HCT116 (cell line): ENCODE results near the gene ATOH8. TPM values are rescaled to one million over a fixed set of nuclear protein-coding genes. Genes with fewer than 3 reads are reported as not detected.

Source experiments
- ATAC-seq: fragments of 200-7000 bp; cut with Tn5 transposase; 2 replicates; pipeline ENCODE4 v1.9.1; 2020; ENCODE audit warnings: mild to moderate bottlenecking, moderate library complexity
- BruUV-seq: library from RNA; stranded (reverse); fragments of 400-500 nt; replicated peaks from 2 replicates; lab custom pipeline; 2021; lab: Mats Ljungman, UMichigan
- CTCF ChIA-PET: fragments of 300-600 bp; sonication (Branson Sonifier 250); formaldehyde crosslinking; loops from one replicate; lab custom pipeline; 2021; ENCODE audit warnings: antibody characterized with exemption; lab: Charles Lee
- POLR2A ChIA-PET: fragments of 300-600, 350-600 bp; sonication (Branson Sonifier 250); formaldehyde crosslinking; loops from one replicate; lab custom pipeline; 2021; ENCODE audit warnings: antibody characterized with exemption; lab: Charles Lee
- RAD21 ChIA-PET, 2 experiments: fragments of 300-600 bp; sonication (Branson Sonifier 250); formaldehyde crosslinking; loops; one replicate each; lab custom pipeline; 2023; ENCODE audit warnings: low total read pairs in 2 of 2; ENCODE audit not compliant: uncharacterized antibody in 2 of 2, unreplicated experiment in 2 of 2, low non-redundant PET in 1 of 2; lab: Charles Lee
- DNase-seq: peaks from one replicate; pipeline ENCODE4 v3.0.0-alpha.2; 2010; ENCODE audit warnings: low read depth, low spot score
- H2AFZ ChIP-seq: fragments of 200-600 bp; shearing (Covaris generic), sonication (generic); 2 replicates; pipeline ENCODE4 v1.6.1; 2017; ENCODE audit warnings: low read depth, mixed run types, mixed read lengths, antibody characterized with exemption, low read length; ENCODE audit not compliant: poor library complexity, severe bottlenecking
- H3K27ac ChIP-seq: 2 replicates; pipeline ENCODE4 v1.5.1; 2012; ENCODE audit warnings: low read depth, low read length
- H3K27me3 ChIP-seq: fragments of 200-600 bp; sonication (generic); 2 replicates; pipeline ENCODE4 v1.6.1; 2016; ENCODE audit warnings: mixed run types, low read length, mixed read lengths; ENCODE audit not compliant: insufficient read depth
- H3K36me3 ChIP-seq, 2 experiments: fragments of 200-500 bp in 1 of 2; fragments of 200-600 bp in 1 of 2; sonication (Bioruptor generic) in 1 of 2; sonication (generic) in 1 of 2; 2 replicates each; pipeline versions ENCODE4 v1.5.1 to v1.6.1; 2014 to 2016; ENCODE audit warnings: low read length in 2 of 2, inconsistent platforms in 1 of 2, mixed read lengths in 1 of 2, mixed run types in 1 of 2; ENCODE audit not compliant: insufficient read depth in 2 of 2, control insufficient read depth in 1 of 2
- H3K4me1 ChIP-seq, 2 experiments: fragments of 200-600 bp in 1 of 2; sonication (generic) in 1 of 2; 2 replicates each; pipeline versions ENCODE4 v1.5.1 to v1.6.1; 2012 to 2017; ENCODE audit warnings: low read length in 2 of 2, inconsistent platforms in 1 of 2, mild to moderate bottlenecking in 1 of 2, mixed read lengths in 1 of 2, mixed run types in 1 of 2, moderate library complexity in 1 of 2; ENCODE audit not compliant: insufficient read depth in 2 of 2, control insufficient read depth in 1 of 2
- H3K4me2 ChIP-seq: fragments of 200-600 bp; sonication (generic); 2 replicates; pipeline ENCODE4 v1.6.1; 2017; ENCODE audit warnings: mixed run types, low read length, mixed read lengths
- H3K4me3 ChIP-seq, 2 experiments: fragments of 200-600 bp in 1 of 2; sonication (generic) in 1 of 2; replicated peaks in 1 of 2; 2 replicates each; pipeline ENCODE4 v1.5.1; 2011 to 2016; ENCODE audit warnings: low read length in 2 of 2, control low read depth in 1 of 2, low read depth in 1 of 2, mild to moderate bottlenecking in 1 of 2, mixed read lengths in 1 of 2, mixed run types in 1 of 2
- H3K79me2 ChIP-seq: fragments of 200-600 bp; sonication (generic); 2 replicates; pipeline ENCODE4 v1.6.1; 2017; ENCODE audit warnings: mild to moderate bottlenecking, mixed run types, low read length, moderate library complexity, mixed read lengths; ENCODE audit not compliant: insufficient read depth
- H3K9ac ChIP-seq: fragments of 200-600 bp; sonication (generic); 2 replicates; pipeline ENCODE4 v1.6.1; 2016; ENCODE audit warnings: low read length, mixed read lengths
- H3K9me2 ChIP-seq: fragments of 200-600 bp; sonication (generic), shearing (Covaris generic); 2 replicates; pipeline ENCODE4 v1.6.1; 2017; ENCODE audit warnings: mixed run types, mild to moderate bottlenecking, moderate library complexity; ENCODE audit not compliant: insufficient read depth
- H3K9me3 ChIP-seq, 2 experiments: fragments of 200-500 bp in 1 of 2; fragments of 200-600 bp in 1 of 2; sonication (Bioruptor generic) in 1 of 2; sonication (generic) in 1 of 2; 2 replicates each; pipeline ENCODE4 v1.6.1; 2014 to 2017; ENCODE audit warnings: low read length in 2 of 2, mixed read lengths in 2 of 2, inconsistent platforms in 1 of 2, low read depth in 1 of 2, mild to moderate bottlenecking in 1 of 2, mixed run types in 1 of 2, moderate library complexity in 1 of 2; ENCODE audit not compliant: control insufficient read depth in 1 of 2, insufficient read depth in 1 of 2
- H4K20me1 ChIP-seq: fragments of 200-600 bp; sonication (generic), shearing (Covaris generic); 2 replicates; pipeline ENCODE4 v1.6.1; 2017; ENCODE audit warnings: mixed run types, mild to moderate bottlenecking, moderate library complexity; ENCODE audit not compliant: insufficient read depth
- CTCF ChIP-seq, 3 experiments: fragments of 200-600 bp in 1 of 3; sonication (generic) in 1 of 3; IDR thresholded peaks in 2 of 3; conservative IDR thresholded peaks in 1 of 3; 2 replicates each; pipeline ENCODE4 v1.5.1; 2012 to 2017; ENCODE audit warnings: low read depth in 2 of 3, low read length in 2 of 3, antibody characterized with exemption in 1 of 3, borderline replicate concordance in 1 of 3, control low read depth in 1 of 3, mild to moderate bottlenecking in 1 of 3, mixed read lengths in 1 of 3, mixed run types in 1 of 3, moderate library complexity in 1 of 3; ENCODE audit not compliant: insufficient read depth in 1 of 3
- EZH2 ChIP-seq: fragments of 200-600 bp; sonication (generic); IDR thresholded peaks from 2 replicates; pipeline ENCODE4 v1.6.1; 2017; ENCODE audit warnings: antibody characterized with exemption, mixed run types
- EZH2phosphoT487 ChIP-seq: fragments of 200-600 bp; IDR thresholded peaks from 2 replicates; pipeline ENCODE4 v1.6.1; 2018; ENCODE audit warnings: antibody characterized with exemption, borderline replicate concordance
- MAX ChIP-seq: IDR thresholded peaks from 2 replicates; pipeline ENCODE4 v1.6.1; 2012
- POLR2A ChIP-seq: IDR thresholded peaks from 2 replicates; pipeline ENCODE4 v1.7.0; 2011; ENCODE audit warnings: borderline replicate concordance; ENCODE audit not compliant: insufficient read depth, insufficient read length; ENCODE audit errors: extremely low read depth
- RAD21 ChIP-seq: IDR thresholded peaks from 2 replicates; pipeline ENCODE4 v1.6.1; 2012; ENCODE audit warnings: low read depth, mild to moderate bottlenecking
- REST ChIP-seq: IDR thresholded peaks from 2 replicates; pipeline ENCODE4 v1.6.1; 2012; ENCODE audit warnings: low read depth
- SP1 ChIP-seq: IDR thresholded peaks from 2 replicates; pipeline ENCODE4 v1.6.1; 2012; ENCODE audit warnings: low read depth
- intact Hi-C: fragments of 100-400 bp; cut with micrococcal nuclease; formaldehyde crosslinking; loops from 2 replicates; pipeline ENCODE4 v1.10.0; 2022
- total RNA-seq: library from RNA; stranded (reverse); gene quantifications from one replicate; pipeline ENCODE4 v1.2.1, GENCODE V29; 2021; ENCODE audit not compliant: unreplicated experiment

Gene ATOH8
- total RNA-seq, 1 experiment from 2014 or later: 0.74 TPM

- Histone ChIP-seq H3K36me3 (no peaks in the 10 kb centered on the region), H3K9me3 (no peaks in the 10 kb centered on the region), H3K79me2 (no peaks in the 10 kb centered on the region)
- RAD21 ChIA-PET: interaction anchor here in 1 of 2 experiments (1.0 kb wide), 1 partner anchor 69 kb away, joined by 4 read pairs; no protein-coding TSS in a partner anchor
- no peak for TF ChIP-seq POLR2A
- no peak for TF ChIP-seq MAX
- no peak for TF ChIP-seq SP1
- TF ChIP-seq REST: no peak
- no peak for TF ChIP-seq RAD21
- no peak for TF ChIP-seq CTCF (IDR thresholded peaks at IDR 0.05 in 2 of 3, conservative IDR thresholded peaks at IDR 0.05 in 1 of 3; ENCODE audit: borderline replicate concordance in 1 of 3, insufficient read depth in 1 of 3, low read depth in 2 of 3, low read length in 2 of 3)
- TF ChIP-seq EZH2: no peak
- no peak for TF ChIP-seq EZH2phosphoT487
- TF ChIP-seq, all 23 proteins: peak for 0
- ATAC-seq: no peak
- ChIA-PET CTCF (interaction anchor here (2.4 kb wide), 1 partner anchor 17 kb away, joined by 6 read pairs; no protein-coding TSS in a partner anchor), POLR2A (no interaction called here)
- no peak overlapping the region for H3K4me2 ChIP-seq
- H3K9ac ChIP-seq: no peak overlapping the region
- H3K4me1 ChIP-seq: peaks cover 32 to 43% of the 10 kb centered on the region in 2 experiments
- no peak overlapping the region for H2AFZ ChIP-seq
- intact Hi-C loops: no loop called here
- no peak for DNase-seq
- no peaks in the 10 kb centered on the region for H4K20me1 ChIP-seq
- no peak overlapping the region for H3K27ac ChIP-seq
- H3K4me3 ChIP-seq: no peak overlapping the region
- H3K27me3 ChIP-seq: peaks cover 7% of the 10 kb centered on the region; the same call in 1 of the 2 replicates
- BruUV-seq: no TSS peak
- no peaks in the 10 kb centered on the region for H3K9me2 ChIP-seq
These were observed 8.2 kb upstream of the ATOH8 start for GRCh38 chr2:85745619-85746018.
